ENCODE results near the gene PAQR9. TPM values are rescaled to one million over a fixed set of nuclear protein-coding genes. Genes with fewer than 3 reads are reported as not detected.

PAQR9 gene
- total and polyA plus RNA-seq, 9 of the 15 experiments (the other 6 are each of a cell fraction or from before 2014, with no cell fraction given), result 0.04 to 0.58 (median 0.22) TPM

DNA sequence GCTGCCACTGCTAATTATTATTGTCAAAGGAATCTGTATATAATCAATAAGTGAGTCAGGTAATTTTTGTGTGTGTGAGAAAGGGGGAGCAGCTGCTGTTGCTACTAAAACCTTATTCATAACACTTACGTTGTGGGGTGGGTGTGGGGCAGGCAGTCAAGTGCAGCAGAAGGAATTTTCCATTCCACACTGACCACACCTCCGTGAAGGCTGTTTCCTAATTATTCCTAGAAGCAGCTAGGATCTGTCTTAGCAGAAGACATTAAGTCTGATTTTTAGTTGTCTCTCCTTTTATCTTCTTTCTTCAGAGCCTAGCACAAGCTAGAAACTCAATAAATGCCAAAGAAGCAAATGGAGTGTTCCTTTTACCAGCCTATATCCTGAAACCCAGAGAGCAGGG, 33.9 kb upstream of the PAQR9 start (continued):
- TF ChIP-seq NR4A1 (CRISPR knock-in tag; IDR thresholded peaks at IDR 0.05), result no peak
- no peak for TF ChIP-seq NR4A1 (tag; IDR thresholded peaks at IDR 0.05)
- TF ChIP-seq SMAD2 (IDR thresholded peaks at IDR 0.05; ENCODE audit: low read depth, low read length), result no peak
- TF ChIP-seq PRDM10 (IDR thresholded peaks at IDR 0.05; ENCODE audit: partially characterized antibody), result peak; percentile 93
- no peak for TF ChIP-seq ZNF280B (CRISPR knock-in tag; IDR thresholded peaks at IDR 0.05)
- TF ChIP-seq ATF7 (IDR thresholded peaks at IDR 0.05), result peak; percentile 16; the same call in 1 of the 2 replicates

Data from K562 (cell line).